Brain microvascular endothelial cell (primary cell): Measurements from ENCODE around the gene PLA2G5.
"Not testable (repeated sequence)": the region's sequence is repeated elsewhere in the genome, so short reads cannot be mapped to it uniquely, and the experiment has no call there.

Experiments used
- DNase-seq: peaks from one replicate; pipeline ENCODE4 v3.0.0-alpha.2; 2020
- H3K27ac ChIP-seq: fragments of 250-450 bp; sonication (Bioruptor Pico); 2 replicates; pipeline ENCODE4 v1.5.1; 2020; ENCODE audit warnings: mild to moderate bottlenecking, moderate library complexity
- H3K27me3 ChIP-seq: fragments of 250-450 bp; sonication (Bioruptor Pico); replicated peaks from 2 replicates; pipeline ENCODE4 v1.5.1; 2020; ENCODE audit warnings: mild to moderate bottlenecking
- H3K36me3 ChIP-seq: fragments of 250-450 bp; sonication (Bioruptor Pico); replicated peaks from 2 replicates; pipeline ENCODE4 v1.5.1; 2020; ENCODE audit warnings: mild to moderate bottlenecking
- H3K4me3 ChIP-seq: 2 replicates; pipeline ENCODE4 v1.5.1; 2011; ENCODE audit warnings: low read depth, mild to moderate bottlenecking, control low read depth, low read length, moderate library complexity
- CTCF ChIP-seq: IDR thresholded peaks from 2 replicates; pipeline ENCODE4 v1.5.1; 2011; ENCODE audit warnings: low read depth, mild to moderate bottlenecking, moderate library complexity, low read length, control low read depth, inconsistent platforms; ENCODE audit errors: missing control alignments
- in situ Hi-C: cut with HindIII; loops from 2 replicates; pipeline ENCODE4 v1.10.0; 2017; ENCODE audit warnings: low sequenced_read_pairs, low pct_ligation_motif_present

PLA2G5 gene

GRCh38 chr1:20059847-20060246, 10.1 kb upstream of the PLA2G5 start:
- no peak overlapping the region for H3K27ac ChIP-seq
- TF ChIP-seq CTCF, result no peak
- no peaks in the 10 kb centered on the region for H3K27me3 ChIP-seq
- no peaks in the 10 kb centered on the region for H3K36me3 ChIP-seq
- DNase-seq, result no peak
- H3K4me3 ChIP-seq, result no peak overlapping the region
- in situ Hi-C loops, result no loop called here

GRCh38 chr1:20060791-20061190, 9.2 kb upstream of the PLA2G5 start:
- H3K36me3 ChIP-seq, DNase-seq, H3K4me3 ChIP-seq, H3K27ac ChIP-seq, H3K27me3 ChIP-seq, in situ Hi-C loops: not testable (repeated sequence)

- Histone ChIP-seq H3K36me3 (no peaks in the 10 kb centered on the region), H3K27me3 (no peaks in the 10 kb centered on the region), H3K4me3 (no peak overlapping the region), H3K27ac (no peak overlapping the region)
- DNase-seq, result no peak
- in situ Hi-C loops, result no loop called here
- TF ChIP-seq CTCF, result no peak
These were observed 8.1 kb upstream of the PLA2G5 start for GRCh38 chr1:20061866-20062265.

DNA sequence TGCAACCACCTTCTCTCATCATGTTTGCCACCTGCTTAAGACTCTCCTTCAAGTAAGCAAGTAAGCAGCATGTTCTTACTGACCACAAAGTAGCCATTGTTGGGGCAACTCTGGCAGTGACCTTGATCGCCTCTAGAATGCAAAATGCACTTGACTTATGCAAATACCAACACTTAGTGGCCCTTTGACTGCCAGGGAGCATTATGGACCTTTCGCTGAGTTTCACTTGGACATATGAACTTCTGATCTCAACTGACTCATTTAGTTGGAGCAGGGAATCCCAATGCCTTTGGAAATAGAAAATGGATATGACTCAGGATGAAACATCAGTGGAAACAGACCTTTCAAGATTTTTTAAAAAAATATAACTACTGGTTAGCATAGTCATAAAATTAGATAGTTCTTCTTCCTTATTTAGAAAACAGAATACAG, 6.1 kb upstream of the PLA2G5 start:
- Histone ChIP-seq H3K27me3 (no peaks in the 10 kb centered on the region), H3K27ac (no peak overlapping the region), H3K36me3 (no peaks in the 10 kb centered on the region), H3K4me3 (no peak overlapping the region)
- no peak for TF ChIP-seq CTCF
- in situ Hi-C loops, result no loop called here
- DNase-seq, result peak; percentile 40

DNA sequence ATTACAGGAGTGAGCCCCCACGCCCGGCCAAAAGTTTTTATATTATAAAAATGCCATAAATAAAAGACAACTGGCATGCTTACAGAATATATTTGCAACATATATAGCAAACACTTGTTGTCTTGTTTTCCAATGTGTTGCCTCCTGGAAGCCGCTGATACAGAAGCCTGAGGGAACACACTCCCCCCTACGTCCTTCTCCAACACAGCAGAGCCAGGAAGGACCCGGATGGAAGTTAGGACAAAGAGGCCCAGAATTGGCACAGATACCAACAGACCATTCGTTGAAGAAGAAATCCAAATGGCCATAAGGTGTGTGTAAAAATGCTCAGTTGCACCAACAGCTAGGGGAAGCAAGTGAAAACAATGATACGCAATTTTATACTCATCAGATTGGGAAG, 1.3 kb upstream of the PLA2G5 start:
- no peak for TF ChIP-seq CTCF
- Histone ChIP-seq H3K27ac (no peak overlapping the region), H3K4me3 (no peak overlapping the region), H3K36me3 (no peaks in the 10 kb centered on the region), H3K27me3 (no peaks in the 10 kb centered on the region)
- DNase-seq, result no peak
- in situ Hi-C loops, result no loop called here

- H3K27ac ChIP-seq, result no peak overlapping the region
- H3K4me3 ChIP-seq, result no peak overlapping the region
- DNase-seq, result no peak
- in situ Hi-C loops, result no loop called here
- TF ChIP-seq CTCF, result no peak
- no peaks in the 10 kb centered on the region for H3K27me3 ChIP-seq
- no peaks in the 10 kb centered on the region for H3K36me3 ChIP-seq
These were observed 363 bp downstream of the PLA2G5 start for GRCh38 chr1:20070357-20070756.
